Ishikawa (cell line): Measurements from ENCODE around the gene FBXO40.

Source experiments
- CEBPB ChIP-seq: IDR thresholded peaks from 2 replicates; pipeline ENCODE4 v1.6.1; 2012
- CREB1 ChIP-seq: IDR thresholded peaks from 2 replicates; pipeline ENCODE4 v1.6.1; 2012; ENCODE audit warnings: low read depth
- EGR1 ChIP-seq: IDR thresholded peaks from 2 replicates; pipeline ENCODE4 v1.6.1; 2012
- EP300 ChIP-seq: IDR thresholded peaks from 2 replicates; pipeline ENCODE4 v1.6.1; 2012; ENCODE audit warnings: borderline replicate concordance
- FOXM1 ChIP-seq: IDR thresholded peaks from 2 replicates; pipeline ENCODE4 v1.6.1; 2012; ENCODE audit warnings: low read depth, borderline replicate concordance
- NFIC ChIP-seq: IDR thresholded peaks from 2 replicates; pipeline ENCODE4 v1.6.1; 2012
- RAD21 ChIP-seq: IDR thresholded peaks from 2 replicates; pipeline ENCODE4 v1.6.1; 2012; ENCODE audit warnings: low read depth
- TAF1 ChIP-seq: IDR thresholded peaks from 2 replicates; pipeline ENCODE4 v1.6.1; 2012; ENCODE audit warnings: low read depth, mild to moderate bottlenecking
- TCF12 ChIP-seq: IDR thresholded peaks from 2 replicates; pipeline ENCODE4 v1.6.1; 2012; ENCODE audit warnings: low read depth
- TEAD4 ChIP-seq: IDR thresholded peaks from 2 replicates; pipeline ENCODE4 v1.6.1; 2012
- YY1 ChIP-seq: IDR thresholded peaks from 2 replicates; pipeline ENCODE4 v1.6.1; 2012; ENCODE audit warnings: low read depth
- ZBTB7A ChIP-seq: IDR thresholded peaks from 2 replicates; pipeline ENCODE4 v1.6.1; 2012; ENCODE audit warnings: low read depth
- TF ChIP-seq, protein P1 (sequence below): IDR thresholded peaks from 2 replicates; pipeline ENCODE4 v1.6.1; 2012; ENCODE audit warnings: low read depth, mild to moderate bottlenecking
- TF ChIP-seq, protein P2 (sequence below): IDR thresholded peaks from 2 replicates; pipeline ENCODE4 v1.6.1; 2012
- TF ChIP-seq, protein P3 (sequence below): IDR thresholded peaks from 2 replicates; pipeline ENCODE4 v1.6.1; 2012

FBXO40 gene

DNA sequence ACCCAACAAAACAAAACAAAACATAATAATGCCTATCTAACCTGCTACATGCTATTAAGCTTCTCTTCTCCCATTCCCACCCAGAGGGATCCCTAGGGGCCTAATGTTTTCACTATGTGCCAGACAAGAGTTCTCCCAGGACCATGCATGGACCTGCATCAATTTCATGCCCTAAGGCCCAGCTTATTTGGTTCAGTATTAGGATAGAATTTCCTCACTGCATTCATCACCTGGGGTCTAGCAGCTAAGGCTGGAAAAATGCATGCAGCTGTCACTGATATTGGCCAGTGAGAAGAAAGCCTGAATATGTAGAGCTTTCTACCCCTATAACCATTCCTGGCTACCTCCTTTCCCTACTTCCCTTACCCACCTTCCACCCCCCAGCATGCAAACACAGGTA lies 69.6 kb downstream of the FBXO40 start:
- TF ChIP-seq ZBTB7A (no peak), EGR1 (no peak), CEBPB (no peak), EP300 (no peak), YY1 (no peak), RAD21 (no peak), FOXM1 (no peak), TEAD4 (no peak), TCF12 (no peak), NFIC (no peak), CREB1 (no peak), TAF1 (no peak)
- TF ChIP-seq, protein P1, sequence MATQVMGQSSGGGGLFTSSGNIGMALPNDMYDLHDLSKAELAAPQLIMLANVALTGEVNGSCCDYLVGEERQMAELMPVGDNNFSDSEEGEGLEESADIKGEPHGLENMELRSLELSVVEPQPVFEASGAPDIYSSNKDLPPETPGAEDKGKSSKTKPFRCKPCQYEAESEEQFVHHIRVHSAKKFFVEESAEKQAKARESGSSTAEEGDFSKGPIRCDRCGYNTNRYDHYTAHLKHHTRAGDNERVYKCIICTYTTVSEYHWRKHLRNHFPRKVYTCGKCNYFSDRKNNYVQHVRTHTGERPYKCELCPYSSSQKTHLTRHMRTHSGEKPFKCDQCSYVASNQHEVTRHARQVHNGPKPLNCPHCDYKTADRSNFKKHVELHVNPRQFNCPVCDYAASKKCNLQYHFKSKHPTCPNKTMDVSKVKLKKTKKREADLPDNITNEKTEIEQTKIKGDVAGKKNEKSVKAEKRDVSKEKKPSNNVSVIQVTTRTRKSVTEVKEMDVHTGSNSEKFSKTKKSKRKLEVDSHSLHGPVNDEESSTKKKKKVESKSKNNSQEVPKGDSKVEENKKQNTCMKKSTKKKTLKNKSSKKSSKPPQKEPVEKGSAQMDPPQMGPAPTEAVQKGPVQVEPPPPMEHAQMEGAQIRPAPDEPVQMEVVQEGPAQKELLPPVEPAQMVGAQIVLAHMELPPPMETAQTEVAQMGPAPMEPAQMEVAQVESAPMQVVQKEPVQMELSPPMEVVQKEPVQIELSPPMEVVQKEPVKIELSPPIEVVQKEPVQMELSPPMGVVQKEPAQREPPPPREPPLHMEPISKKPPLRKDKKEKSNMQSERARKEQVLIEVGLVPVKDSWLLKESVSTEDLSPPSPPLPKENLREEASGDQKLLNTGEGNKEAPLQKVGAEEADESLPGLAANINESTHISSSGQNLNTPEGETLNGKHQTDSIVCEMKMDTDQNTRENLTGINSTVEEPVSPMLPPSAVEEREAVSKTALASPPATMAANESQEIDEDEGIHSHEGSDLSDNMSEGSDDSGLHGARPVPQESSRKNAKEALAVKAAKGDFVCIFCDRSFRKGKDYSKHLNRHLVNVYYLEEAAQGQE = no peak
- TF ChIP-seq, protein P2, sequence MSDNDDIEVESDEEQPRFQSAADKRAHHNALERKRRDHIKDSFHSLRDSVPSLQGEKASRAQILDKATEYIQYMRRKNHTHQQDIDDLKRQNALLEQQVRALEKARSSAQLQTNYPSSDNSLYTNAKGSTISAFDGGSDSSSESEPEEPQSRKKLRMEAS = no peak
- TF ChIP-seq, protein P3, sequence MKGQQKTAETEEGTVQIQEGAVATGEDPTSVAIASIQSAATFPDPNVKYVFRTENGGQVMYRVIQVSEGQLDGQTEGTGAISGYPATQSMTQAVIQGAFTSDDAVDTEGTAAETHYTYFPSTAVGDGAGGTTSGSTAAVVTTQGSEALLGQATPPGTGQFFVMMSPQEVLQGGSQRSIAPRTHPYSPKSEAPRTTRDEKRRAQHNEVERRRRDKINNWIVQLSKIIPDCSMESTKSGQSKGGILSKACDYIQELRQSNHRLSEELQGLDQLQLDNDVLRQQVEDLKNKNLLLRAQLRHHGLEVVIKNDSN = no peak

DNA sequence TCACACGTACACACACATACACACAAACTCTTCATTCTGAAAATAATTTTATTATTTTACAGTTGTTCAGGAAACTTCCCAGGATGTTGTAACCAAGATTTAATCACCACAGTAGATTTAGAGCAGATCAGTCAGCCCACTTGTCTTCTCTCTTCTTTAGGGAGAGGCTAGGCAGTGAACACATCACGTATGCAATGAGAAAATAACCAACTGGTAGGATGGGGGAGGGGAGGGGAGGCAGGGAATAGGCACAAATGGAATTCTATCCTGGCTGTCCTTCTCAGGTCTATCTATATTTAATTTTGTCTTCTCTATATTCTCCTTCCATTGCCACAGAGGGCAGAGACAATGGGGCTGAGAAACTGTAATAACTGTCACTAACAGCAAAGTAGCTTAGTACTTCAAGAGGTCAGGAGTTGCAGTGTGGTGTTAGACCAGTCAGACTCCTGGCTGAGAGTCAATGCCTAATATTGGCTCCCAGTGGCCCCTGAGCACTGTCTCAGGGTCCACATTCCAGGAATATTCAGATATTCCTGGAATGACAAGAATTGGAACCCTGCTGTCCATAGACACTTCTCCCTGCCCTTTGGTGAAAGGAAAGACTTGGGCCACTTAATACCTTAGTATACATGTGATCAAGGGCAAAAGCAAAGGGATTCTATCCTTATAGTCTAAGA lies 70.1 kb downstream of the FBXO40 start:
- no peak for TF ChIP-seq NFIC
- peak; percentile 68; the same call in 1 of the 2 replicates for TF ChIP-seq TEAD4

DNA sequence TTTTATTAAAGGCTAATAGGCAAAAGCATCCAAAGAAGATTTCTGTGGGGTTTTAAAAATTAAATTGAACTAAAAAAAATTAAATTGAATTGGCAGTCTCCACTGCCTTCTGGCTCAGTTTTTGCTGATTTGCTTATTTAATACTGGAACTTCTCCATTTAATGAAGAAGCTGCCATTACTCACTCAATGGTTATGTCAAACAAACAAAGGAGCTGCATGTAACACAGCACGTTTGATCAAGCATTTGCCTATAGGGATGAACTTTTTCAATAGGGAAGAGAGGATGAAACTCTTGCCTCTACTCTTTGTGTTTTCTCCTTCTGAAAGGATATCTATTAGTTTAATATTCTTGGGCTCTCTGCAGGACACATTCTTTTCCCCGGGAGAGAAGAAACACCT lies 72.3 kb downstream of the FBXO40 start:
- TF ChIP-seq FOXM1 (no peak), TAF1 (no peak), NFIC (no peak), RAD21 (no peak), TCF12 (no peak), EP300 (no peak), EGR1 (no peak), TEAD4 (no peak)
- TF ChIP-seq, protein P1 = no peak
- TF ChIP-seq, protein P2 = no peak

DNA sequence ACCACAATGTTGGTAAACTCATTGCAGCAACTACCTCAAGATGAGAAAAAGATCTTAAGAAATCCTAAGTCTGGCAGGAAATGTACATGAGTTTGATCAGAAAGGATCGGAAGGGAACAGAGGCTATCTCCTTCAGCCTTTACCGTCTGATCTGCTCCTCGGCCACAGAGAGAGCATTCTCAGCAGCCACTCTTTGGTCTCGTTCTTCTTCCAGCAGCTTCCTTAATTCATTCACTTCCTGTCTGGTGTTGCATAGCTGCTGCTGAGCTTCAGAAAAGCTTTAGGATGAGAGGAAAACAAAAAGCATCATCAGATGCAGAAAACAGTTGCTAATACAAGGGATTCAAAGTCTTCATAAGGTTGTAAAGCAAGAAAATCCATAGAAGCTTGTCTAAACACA lies 74.2 kb downstream of the FBXO40 start:
- TF ChIP-seq, protein P1 = no peak
- TF ChIP-seq, protein P2 = no peak
- TF ChIP-seq EP300 = no peak
- no peak for TF ChIP-seq TEAD4
- TF ChIP-seq YY1 = no peak
- TF ChIP-seq EGR1 = no peak
- no peak for TF ChIP-seq TCF12
- TF ChIP-seq RAD21 = no peak
- no peak for TF ChIP-seq CREB1
- TF ChIP-seq ZBTB7A = no peak
- no peak for TF ChIP-seq CEBPB
- TF ChIP-seq, protein P3 = no peak
- no peak for TF ChIP-seq NFIC
